ENCODE measurements around the gene POPDC2.
"Not testable (repeated sequence)": the region's sequence is repeated elsewhere in the genome, so short reads cannot be mapped to it uniquely, and the experiment has no call there.

POPDC2 gene

DNA sequence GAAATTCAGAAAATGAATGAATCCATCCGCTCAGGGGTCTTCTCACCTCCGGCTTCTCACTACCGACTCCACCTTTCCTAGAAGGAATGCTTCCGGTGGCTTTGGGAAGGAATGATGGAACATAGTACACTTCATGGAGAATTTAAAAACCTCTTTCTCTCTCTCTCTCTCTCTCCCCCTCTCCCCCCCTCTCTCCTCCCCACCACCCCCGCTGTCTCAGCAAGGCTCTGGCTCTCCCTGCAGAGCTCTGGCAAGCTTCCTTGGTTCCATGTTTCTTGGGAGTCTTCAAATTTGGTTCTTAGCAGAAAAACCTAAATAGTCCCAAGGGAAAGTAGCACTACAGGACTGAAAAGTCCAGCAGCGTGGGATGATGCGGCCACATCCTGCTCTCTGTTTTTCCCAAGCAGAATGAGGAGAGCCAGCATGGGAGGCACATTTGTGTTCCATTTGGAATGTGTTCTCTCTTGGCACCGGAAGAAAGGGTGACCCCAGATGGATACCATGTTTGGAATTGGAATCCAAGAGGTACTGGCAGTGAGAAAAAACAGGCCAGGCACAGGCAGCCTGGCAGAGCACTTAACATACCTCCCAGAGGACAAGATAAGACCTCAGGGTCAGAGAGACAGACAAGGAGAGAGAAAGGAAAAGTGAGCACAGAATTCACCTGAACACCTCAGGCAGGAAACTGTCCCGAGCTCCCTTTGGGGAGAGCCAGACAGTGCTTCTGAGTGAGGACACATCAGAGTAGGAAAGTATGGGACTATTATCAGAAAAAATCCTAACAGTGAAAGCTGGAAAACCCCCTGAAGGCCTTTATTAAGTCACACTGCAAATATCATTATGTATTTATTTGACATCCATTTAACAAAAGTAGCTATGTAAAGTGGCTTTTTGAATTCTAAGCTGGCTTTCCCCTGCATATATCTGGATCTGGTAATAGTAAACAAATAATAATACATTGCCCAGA lies at the start of gene POPDC2:
TSS of gene POPDC2 (minus strand) at position 116 of the 967 bp plus-strand sequence. CDS start 166 bp downstream, outside the sequence.
- FAIRE-seq: no peak
- DNase-seq (ENCODE audit: insufficient read length, low spot score): no peak

GRCh38 chr3:119703820-119704531 lies 43.6 kb upstream of the POPDC2 start:
- no peak for DNase-seq (ENCODE audit: insufficient read length, low spot score)
- FAIRE-seq: no peak

DNA sequence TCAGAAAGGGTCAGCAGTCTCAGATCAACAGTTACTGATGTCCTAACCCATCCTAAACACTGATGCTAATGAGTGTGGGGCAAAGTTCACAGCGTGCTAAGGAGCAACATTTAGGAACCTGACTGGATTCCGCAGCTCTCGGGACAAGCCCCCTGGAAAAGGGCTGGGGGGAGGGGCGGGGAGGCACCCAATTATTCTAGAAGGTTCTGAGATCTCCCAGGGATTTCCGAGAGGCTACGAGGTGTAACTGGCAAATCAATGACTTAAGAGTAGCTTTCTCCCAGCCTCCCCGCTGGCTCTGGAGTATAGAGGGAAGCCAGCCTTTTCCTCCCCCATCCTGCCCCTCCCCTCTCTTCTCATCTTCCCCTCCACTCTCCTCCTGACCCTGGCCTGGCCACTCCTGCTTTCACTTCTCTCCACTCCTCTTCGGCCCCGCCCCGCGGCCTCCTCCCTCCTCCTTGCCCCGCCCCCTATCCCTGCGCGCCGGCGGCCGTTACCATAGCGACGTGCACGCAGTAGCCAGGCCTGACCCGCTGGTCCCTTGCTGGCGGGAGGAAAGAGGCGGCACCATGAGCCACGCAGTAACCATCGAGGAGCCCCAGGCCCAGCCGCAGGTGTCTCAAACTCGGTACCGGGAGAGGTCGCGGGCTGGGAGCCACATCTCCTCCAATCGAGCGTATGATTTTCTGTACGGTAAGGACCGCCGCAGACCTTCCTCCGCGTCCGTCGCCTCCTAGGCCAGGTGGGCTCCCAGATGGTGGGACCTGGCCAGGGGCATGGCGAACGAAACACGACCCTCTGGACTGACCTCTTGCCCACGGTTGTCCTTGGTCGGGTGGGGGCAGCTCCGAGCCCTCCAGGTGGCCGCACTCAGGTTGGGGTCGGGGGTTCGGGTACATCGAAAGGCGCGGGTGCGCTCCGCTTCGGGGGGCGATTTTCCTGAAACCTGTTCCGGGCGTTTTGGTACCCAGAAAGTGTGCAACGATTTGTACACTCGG lies 42.4 kb upstream of the POPDC2 start, which contains the start of gene CFAP91:
TSS of gene CFAP91 (plus strand) at position 493 of the 998 bp plus-strand sequence. CDS start at position 570, 77 bp downstream.
- DNase-seq (ENCODE audit: insufficient read length, low spot score) (peak; percentile 74), FAIRE-seq (peak; percentile 86)

GRCh38 chr3:119700920-119701734 lies 40.7 kb upstream of the POPDC2 start:
- no peak for DNase-seq (ENCODE audit: insufficient read length, low spot score)
- no peak for FAIRE-seq

DNA sequence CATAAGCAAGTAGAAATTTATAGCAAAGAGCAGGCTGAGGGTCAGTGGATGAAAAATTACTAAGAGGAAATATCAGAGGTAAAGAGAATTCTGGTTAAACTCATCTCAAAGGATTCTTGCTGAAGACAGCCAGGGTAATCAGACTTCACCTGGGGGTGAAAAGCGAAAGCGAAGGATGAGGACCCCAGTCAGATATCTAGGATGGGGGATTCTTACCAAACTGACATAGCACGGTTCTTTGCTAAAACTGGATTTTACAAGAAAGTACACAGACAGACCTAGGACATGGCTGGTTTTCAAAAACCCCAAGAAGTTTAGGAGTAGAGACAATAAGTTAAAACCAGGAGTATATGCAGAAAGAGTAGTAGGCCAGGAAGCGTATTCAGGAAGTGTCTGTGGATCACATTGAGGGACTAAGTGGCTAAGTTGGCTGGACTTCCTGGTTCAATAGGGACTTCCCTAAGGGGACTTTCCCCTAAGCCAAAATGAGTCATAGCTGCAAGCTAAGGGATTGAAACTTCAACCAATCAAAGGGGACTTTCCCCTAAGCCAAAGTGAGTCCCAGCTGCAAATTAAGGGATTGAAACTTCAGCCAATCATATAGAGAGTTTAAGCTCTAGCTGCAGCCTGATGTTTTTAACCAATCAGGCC lies 40.0 kb upstream of the POPDC2 start:
- DNase-seq (ENCODE audit: insufficient read length, low spot score) (peak; percentile 10), FAIRE-seq (peak; percentile 95)

DNA sequence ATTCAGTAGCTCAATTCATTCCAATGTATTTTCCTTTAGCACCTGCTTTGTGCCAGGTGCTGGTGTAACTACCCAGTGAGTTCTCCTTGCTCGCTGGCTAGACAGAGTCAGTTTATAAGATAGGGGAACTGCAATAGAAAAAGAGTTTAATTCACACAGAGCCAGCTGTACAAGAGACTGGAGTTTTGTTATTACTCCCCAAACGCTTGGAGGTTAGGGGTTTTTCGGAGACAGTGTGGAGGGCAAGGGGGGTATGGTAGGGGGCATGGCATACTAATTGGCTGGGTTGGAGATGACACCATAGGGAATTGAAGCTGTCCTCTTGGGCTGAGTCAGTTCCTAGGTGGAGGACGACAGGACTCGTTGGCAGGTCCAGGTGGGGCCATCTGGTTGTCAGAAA lies 37.0 kb upstream of the POPDC2 start:
- FAIRE-seq (peak; percentile 84), DNase-seq (ENCODE audit: insufficient read length, low spot score) (no peak)

GRCh38 chr3:119695480-119695879 lies 35.1 kb upstream of the POPDC2 start:
- DNase-seq (ENCODE audit: insufficient read length, low spot score): no peak
- no peak for FAIRE-seq

GRCh38 chr3:119690043-119690656 lies 29.8 kb upstream of the POPDC2 start:
- no peak for DNase-seq (ENCODE audit: insufficient read length, low spot score)
- no peak for FAIRE-seq

DNA sequence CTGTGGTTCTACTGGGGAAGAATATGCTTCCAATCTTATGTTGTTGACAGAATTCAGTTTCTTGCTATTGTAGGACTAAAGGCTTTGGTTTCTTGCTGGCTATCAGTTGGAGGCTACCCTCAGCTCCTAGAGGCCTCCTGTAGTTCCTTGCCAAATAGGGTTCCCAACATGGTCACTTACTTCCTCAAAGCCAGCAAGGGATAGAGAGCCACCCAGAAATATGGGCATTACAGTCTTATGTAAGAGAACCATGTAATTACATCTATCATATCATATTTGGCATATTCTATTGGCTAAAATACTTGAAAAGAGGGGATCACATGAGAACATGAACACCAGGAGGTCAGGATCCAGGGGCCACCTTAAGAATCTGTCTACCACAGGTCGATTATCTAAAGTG lies 23.0 kb upstream of the POPDC2 start:
- DNase-seq (ENCODE audit: insufficient read length, low spot score): no peak
- FAIRE-seq: no peak

DNA sequence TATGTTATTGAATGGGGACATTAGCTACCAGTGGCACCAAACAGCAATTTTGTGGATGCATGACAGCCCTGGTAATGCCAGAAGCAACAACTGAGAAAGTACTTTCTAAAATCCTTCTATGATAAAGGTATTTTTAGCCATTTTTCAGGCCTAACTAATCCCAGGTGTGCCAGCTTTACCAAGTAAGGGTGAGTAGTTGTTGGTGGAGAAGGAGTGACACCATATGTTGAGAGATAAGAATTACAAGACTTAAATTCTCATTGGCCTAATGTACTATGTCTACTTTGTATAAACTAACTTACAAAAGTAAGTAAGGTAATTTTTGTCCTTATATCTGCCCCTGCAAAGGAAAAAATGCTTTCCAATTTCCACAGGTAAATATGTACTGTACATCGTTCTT lies 20.9 kb upstream of the POPDC2 start:
- FAIRE-seq: peak; percentile 96
- DNase-seq (ENCODE audit: insufficient read length, low spot score): no peak

GRCh38 chr3:119679874-119680273 lies 19.5 kb upstream of the POPDC2 start:
- FAIRE-seq (no peak), DNase-seq (ENCODE audit: insufficient read length, low spot score) (no peak)

GRCh38 chr3:119678209-119678608 lies 17.8 kb upstream of the POPDC2 start:
- DNase-seq (ENCODE audit: insufficient read length, low spot score): not testable (repeated sequence)
- peak; percentile 26 for FAIRE-seq

GRCh38 chr3:119677641-119677934 lies 17.2 kb upstream of the POPDC2 start:
- FAIRE-seq (no peak), DNase-seq (ENCODE audit: insufficient read length, low spot score) (no peak)

DNA sequence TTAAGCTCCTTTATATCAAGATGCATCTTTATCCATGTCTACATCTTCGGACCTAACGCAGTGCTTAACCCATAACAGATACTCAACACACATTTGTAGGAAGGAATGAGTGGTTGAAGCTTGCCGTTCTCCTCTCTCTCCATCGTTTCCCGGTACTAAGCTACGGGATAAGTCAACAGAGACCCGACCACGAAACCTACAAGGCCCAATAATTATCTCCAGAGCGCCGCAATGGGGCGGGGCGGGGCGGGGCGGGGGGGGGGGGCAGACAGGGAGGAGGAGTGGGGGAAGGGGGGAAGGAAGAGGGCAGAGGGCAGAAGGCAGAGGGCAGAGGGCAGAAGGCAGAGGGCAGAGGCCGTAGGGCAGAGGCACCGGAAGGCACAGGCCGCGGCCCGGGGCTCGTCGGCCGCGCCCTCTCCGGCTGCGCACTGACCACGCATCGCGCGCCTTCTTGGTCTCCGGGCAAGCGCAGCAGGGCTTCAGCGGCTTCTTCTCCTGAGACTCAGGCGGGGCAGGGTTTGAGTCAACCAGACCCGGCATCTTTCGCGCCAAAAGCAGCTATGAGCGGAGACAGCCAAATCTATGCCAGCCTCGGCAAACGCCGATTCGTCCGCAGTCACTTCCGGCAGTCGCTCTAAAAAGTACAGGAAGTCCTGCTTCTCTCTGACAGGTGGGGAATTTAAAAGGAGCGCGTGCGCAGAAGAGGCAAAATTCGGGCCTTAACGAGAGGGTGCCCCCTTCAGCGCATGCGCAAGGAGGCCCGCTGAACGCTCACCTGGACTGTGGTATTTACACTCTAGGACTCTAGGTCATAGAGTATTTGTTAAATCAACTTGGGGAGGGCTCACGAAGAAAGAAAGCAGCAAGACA lies 16.6 kb upstream of the POPDC2 start, which contains the start of gene COX17:
TSS of gene COX17 (minus strand) at position 636 of the 870 bp plus-strand sequence. CDS start at position 540, 96 bp downstream.
- DNase-seq (ENCODE audit: insufficient read length, low spot score): peak; percentile 79
- FAIRE-seq: peak; percentile 99

DNA sequence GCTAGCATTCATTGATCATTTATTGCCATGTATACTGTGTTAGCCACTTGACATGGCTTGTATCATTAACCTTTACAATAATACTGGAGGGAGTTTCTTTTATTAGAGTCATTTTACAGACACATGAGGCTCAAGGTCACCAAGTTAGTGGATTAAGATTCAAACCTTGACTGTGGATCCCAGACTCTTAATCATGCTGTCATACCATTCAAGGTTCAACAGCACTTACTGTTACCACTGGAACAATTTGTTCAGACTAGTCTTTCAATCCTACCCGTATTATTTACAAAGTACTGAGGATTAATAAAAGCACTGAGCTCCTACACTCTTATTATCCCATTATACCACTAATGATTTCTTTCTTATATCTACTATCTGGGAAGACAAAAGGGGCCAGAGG lies 15.6 kb upstream of the POPDC2 start:
- FAIRE-seq (peak; percentile 79), DNase-seq (ENCODE audit: insufficient read length, low spot score) (no peak)

DNA sequence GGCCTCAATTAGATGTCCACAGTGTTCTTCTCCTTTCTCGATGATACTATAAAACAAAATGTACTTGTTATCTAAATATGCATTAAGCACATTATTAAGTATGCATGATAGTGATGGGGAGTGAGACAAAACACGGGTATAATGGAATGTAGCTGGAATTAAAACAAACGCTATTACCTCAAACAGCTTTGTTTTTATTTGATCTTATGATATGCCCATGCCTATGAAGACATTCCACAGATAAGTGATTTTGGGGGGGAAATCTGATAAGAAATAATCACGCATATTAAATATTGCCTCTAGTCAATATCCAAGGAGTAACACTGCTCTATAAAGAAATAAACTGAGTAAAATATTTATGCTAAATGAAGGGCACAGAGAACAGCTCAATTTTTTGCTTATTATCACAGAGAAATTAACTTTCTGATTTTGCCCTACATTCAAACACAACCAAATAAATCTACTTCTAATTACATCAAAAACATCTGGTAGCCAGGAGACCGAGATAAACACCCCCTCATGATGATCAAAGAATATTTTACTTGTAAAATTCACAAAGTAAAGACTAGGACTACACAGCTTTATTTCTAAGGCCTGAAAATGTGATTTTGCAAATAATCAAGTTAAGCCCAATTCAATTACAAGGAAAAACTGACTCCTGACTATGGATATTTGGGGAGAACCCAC lies 14.9 kb upstream of the POPDC2 start:
- DNase-seq (ENCODE audit: insufficient read length, low spot score) (no peak), FAIRE-seq (peak; percentile 68)

DNA sequence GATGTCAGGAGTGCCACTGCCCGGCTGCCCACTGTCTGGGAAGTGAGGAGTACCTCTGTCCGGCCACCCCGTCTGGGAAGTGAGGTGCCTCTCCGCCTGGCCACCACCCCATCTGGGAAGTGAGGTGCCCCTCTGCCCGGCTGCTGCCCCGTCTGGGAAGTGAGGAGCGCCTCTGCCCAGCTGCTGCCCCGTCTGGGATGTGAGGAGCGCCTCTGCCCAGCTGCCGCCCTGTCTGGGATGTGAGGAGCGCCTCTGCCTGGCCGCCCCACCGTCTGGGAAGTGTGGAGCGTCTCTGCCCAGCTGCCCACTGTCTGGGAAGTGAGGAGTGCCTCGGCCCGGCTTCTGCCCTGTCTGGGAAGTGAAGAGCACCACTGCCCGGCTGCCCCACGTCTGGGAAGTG lies 13.5 kb upstream of the POPDC2 start:
- DNase-seq (ENCODE audit: insufficient read length, low spot score): no peak
- FAIRE-seq: no peak

Measured in GM19239 (cell line).